Gastroesophageal sphincter (tissue), 3 donors: ENCODE measurements around the gene PRPS1L1.

Experiments used
- CTCF ChIP-seq, 4 experiments: fragments of 200-600 bp in 2 of 4; fragments of 450-650 bp in 2 of 4; sonication (generic) in 1 of 4; IDR thresholded peaks; one replicate each; pipeline ENCODE4 v1.5.1; 2017 to 2019; ENCODE audit warnings: antibody characterized with exemption in 4 of 4, mild to moderate bottlenecking in 2 of 4, moderate library complexity in 2 of 4
- POLR2A ChIP-seq, 2 donors: fragments of 450-650 bp; IDR thresholded peaks; one replicate each; pipeline ENCODE4 v1.6.1; 2017; ENCODE audit warnings: antibody characterized with exemption in 2 of 2, mild to moderate bottlenecking in 2 of 2, moderate library complexity in 1 of 2

DNA sequence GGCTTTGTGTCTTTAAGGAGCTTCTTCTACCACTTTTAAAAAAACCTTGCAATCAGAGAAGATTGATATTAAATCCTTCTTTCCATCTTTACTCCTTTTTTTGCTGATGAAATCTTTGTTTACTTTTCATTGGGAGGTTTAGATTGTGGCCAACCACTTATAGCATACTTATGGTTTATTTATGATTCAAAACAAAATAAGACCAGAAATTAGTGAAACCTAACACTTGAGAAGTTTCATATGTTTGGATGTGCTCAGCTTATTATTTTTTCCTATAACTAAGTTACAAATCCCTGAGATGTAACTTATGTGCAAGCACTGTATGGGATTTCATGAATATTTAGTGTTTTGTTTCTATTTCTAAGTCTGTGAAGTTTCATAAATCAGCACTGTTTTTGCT lies 13.5 kb upstream of the PRPS1L1 start:
- TF ChIP-seq CTCF (IDR thresholded peaks at IDR 0.05) (no peak), POLR2A (IDR thresholded peaks at IDR 0.05) (no peak)
